B cell (primary cell): ENCODE results near the gene CBLB. TPM values are rescaled to one million over a fixed set of nuclear protein-coding genes. Genes with fewer than 3 reads are reported as not detected.

Source experiments
- ATAC-seq: fragments of 200-7000 bp; cut with Tn5 transposase; one replicate; pipeline ENCODE4 v1.10.0; 2021; ENCODE audit warnings: low read depth, mild to moderate bottlenecking, moderate number of reproducible peaks, moderate library complexity
- CTCF ChIA-PET: fragments of 350-600 bp; sonication (Branson Sonifier 250); formaldehyde crosslinking; loops from one replicate; lab custom pipeline; 2021; ENCODE audit warnings: antibody characterized with exemption, inconsistent platforms; lab: Charles Lee
- POLR2A ChIA-PET: fragments of 350-600 bp; sonication (Branson Sonifier 250); formaldehyde crosslinking; loops from one replicate; lab custom pipeline; 2021; ENCODE audit warnings: antibody characterized with exemption; lab: Charles Lee
- DNase-seq: peaks from one replicate; pipeline ENCODE4 v3.0.0; 2013
- H2AFZ ChIP-seq: 2 replicates; pipeline ENCODE4 v1.6.1; 2012; ENCODE audit warnings: mild to moderate bottlenecking, low read depth, low read length; ENCODE audit not compliant: insufficient read depth, poor library complexity, severe bottlenecking
- H3K27ac ChIP-seq, 2 donors: 1 replicate in 1 of 2; 2 replicates in 1 of 2; pipeline ENCODE4 v1.5.1; 2012 to 2013; ENCODE audit warnings: low read length in 2 of 2, mild to moderate bottlenecking in 2 of 2, moderate library complexity in 1 of 2
- H3K27me3 ChIP-seq, 4 experiments: fragments of 200-600 bp in 1 of 4; sonication (generic) in 1 of 4; replicated peaks in 1 of 4; 1 replicate in 2 of 4; 2 replicates in 2 of 4; pipeline versions ENCODE4 v1.6.1 to v1.7.0; 2013 to 2016; ENCODE audit warnings: low read length in 3 of 4, mild to moderate bottlenecking in 2 of 4, mixed read lengths in 1 of 4, moderate library complexity in 1 of 4; ENCODE audit not compliant: insufficient read depth in 4 of 4, control insufficient read depth in 3 of 4; ENCODE audit errors: control extremely low read depth in 1 of 4
- H3K36me3 ChIP-seq, 2 experiments: replicated peaks in 1 of 2; 1 replicate in 1 of 2; 2 replicates in 1 of 2; pipeline versions ENCODE4 v1.6.1 to v1.7.1; 2013; ENCODE audit warnings: low read length in 1 of 2; ENCODE audit not compliant: insufficient read depth in 2 of 2, control insufficient read depth in 1 of 2; ENCODE audit errors: control extremely low read depth in 1 of 2, extremely low read depth in 1 of 2
- H3K4me1 ChIP-seq, 2 donors: fragments of 200-600 bp in 1 of 2; sonication (generic) in 1 of 2; 1 replicate in 1 of 2; 2 replicates in 1 of 2; pipeline versions ENCODE4 v1.5.1 to v1.6.1; 2013 to 2017; ENCODE audit warnings: low read length in 2 of 2; ENCODE audit not compliant: control insufficient read depth in 2 of 2, insufficient read depth in 2 of 2
- H3K4me2 ChIP-seq: replicated peaks from 2 replicates; pipeline ENCODE3; 2012; ENCODE audit warnings: mild to moderate bottlenecking, low read depth, low read length; ENCODE audit not compliant: poor library complexity, severe bottlenecking
- H3K4me3 ChIP-seq, 5 experiments: fragments of 200-600 bp in 1 of 5; sonication (generic) in 1 of 5; 1 replicate in 3 of 5; 2 replicates in 2 of 5; pipeline versions ENCODE4 v1.5.1 to v1.7.0; 2011 to 2016; ENCODE audit warnings: low read length in 4 of 5, mild to moderate bottlenecking in 4 of 5, low read depth in 2 of 5, control low read depth in 1 of 5, moderate library complexity in 1 of 5; ENCODE audit not compliant: insufficient read depth in 1 of 5; ENCODE audit errors: control extremely low read depth in 1 of 5, extremely low read depth in 1 of 5
- H3K79me2 ChIP-seq: fragments of 200-600 bp; sonication (generic); one replicate; pipeline ENCODE4 v1.6.0; 2016; ENCODE audit warnings: low read length; ENCODE audit not compliant: control insufficient read depth, insufficient read depth
- H3K9ac ChIP-seq: fragments of 200-600 bp; sonication (generic); 2 replicates; pipeline ENCODE4 v1.6.1; 2017; ENCODE audit warnings: mild to moderate bottlenecking, low read length, moderate library complexity
- H3K9me3 ChIP-seq, 3 donors: one replicate each; pipeline versions ENCODE4 v1.6.1 to v1.7.1; 2013; ENCODE audit warnings: low read length in 2 of 3; ENCODE audit not compliant: control insufficient read depth in 2 of 3, insufficient read depth in 1 of 3; ENCODE audit errors: control extremely low read depth in 1 of 3
- H4K20me1 ChIP-seq: 2 replicates; pipeline ENCODE4 v1.6.0; 2012; ENCODE audit warnings: mild to moderate bottlenecking, low read length; ENCODE audit not compliant: insufficient read depth, control insufficient read depth, poor library complexity, severe bottlenecking
- H3K27ac Mint-ChIP-seq: one replicate; pipeline ENCODE4 v1.8.0; 2021; ENCODE audit warnings: mixed read lengths
- H3K27me3 Mint-ChIP-seq: one replicate; pipeline ENCODE4 v1.8.0; 2021; ENCODE audit warnings: mixed read lengths
- H3K4me1 Mint-ChIP-seq: one replicate; pipeline ENCODE4 v1.8.0; 2021; ENCODE audit warnings: mixed read lengths
- H3K4me3 Mint-ChIP-seq: one replicate; pipeline ENCODE4 v1.8.0; 2021; ENCODE audit warnings: mixed read lengths
- H3K9me3 Mint-ChIP-seq: one replicate; pipeline ENCODE4 v1.8.0; 2022; ENCODE audit warnings: mixed read lengths; ENCODE audit not compliant: insufficient read depth
- EZH2 ChIP-seq: IDR thresholded peaks from 2 replicates; pipeline ENCODE4 v1.6.1; 2012; ENCODE audit warnings: borderline replicate concordance, low read depth, mild to moderate bottlenecking, moderate library complexity, low read length; ENCODE audit not compliant: insufficient read depth, poor library complexity, severe bottlenecking
- WGBS: methylation state at CpG from one replicate; pipeline ENCODE4 v1.1.5; 2013; ENCODE audit warnings: missing lambda C conversion rate; ENCODE audit not compliant: insufficient coverage; 5-methylcytosine and 5-hydroxymethylcytosine counted together
- intact Hi-C: fragments of 100-400 bp; cut with micrococcal nuclease; formaldehyde crosslinking; loops from one replicate; pipeline ENCODE4 v1.10.0; 2022
- polyA plus RNA-seq: library from polyadenylated mRNA; depleted of rRNA; stranded (reverse); fragments of >200 nt; gene quantifications from 2 replicates; pipeline ENCODE4 v1.2.3, GENCODE V29; 2012
- total RNA-seq, 2 donors: library from RNA; stranded (reverse); fragments of 120-200 nt in 1 of 2; gene quantifications; 1 replicate in 1 of 2; 2 replicates in 1 of 2; pipeline versions ENCODE4 v1.2.3 to v1.2.4, GENCODE V29; 2013 to 2022
- TF ChIP-seq, protein P1 (sequence below): fragments of 200-600 bp; IDR thresholded peaks from one replicate; pipeline ENCODE4 v1.8.0; 2022; ENCODE audit warnings: antibody characterized with exemption, mild to moderate bottlenecking

CBLB gene
- total and polyA plus RNA-seq, 2 donors (not counting 1 experiment from before 2014, with no cell fraction given) = 19.0 to 135 TPM

DNA sequence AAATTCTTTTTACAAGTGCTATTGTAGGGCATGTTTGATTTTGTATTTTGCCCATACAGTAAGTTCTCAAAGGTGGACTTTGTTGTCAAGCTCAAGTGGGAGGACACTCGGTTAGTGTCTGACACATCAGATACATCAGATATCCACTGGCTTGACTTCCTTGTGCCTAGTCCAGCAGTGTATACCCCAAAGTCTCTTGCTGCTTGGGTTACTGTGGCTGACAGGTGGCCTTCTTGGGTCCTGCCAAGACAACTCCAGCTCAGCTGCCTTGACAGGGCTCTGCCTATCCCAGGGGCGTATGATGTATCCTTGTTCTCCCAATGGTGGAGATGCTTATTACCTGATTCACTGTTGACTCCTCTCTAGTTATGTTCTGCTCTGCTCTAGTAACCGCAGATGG, 214.9 kb downstream of the CBLB start:
- no peaks in the 10 kb centered on the region for H3K27me3 Mint-ChIP-seq
- H3K27ac ChIP-seq = no peak overlapping the region
- H3K4me2 ChIP-seq = no peak overlapping the region
- H2AFZ ChIP-seq = no peak overlapping the region
- no peaks in the 10 kb centered on the region for H3K27me3 ChIP-seq
- POLR2A ChIA-PET = no interaction called here
- WGBS = 100% methylated on average over 2 of the region's 3 CpGs
- ATAC-seq (no peak), DNase-seq (no peak)
- CTCF ChIA-PET = no interaction called here
- peaks cover 0 to 3% of the 10 kb centered on the region in 2 donors for H3K4me1 ChIP-seq
- no peaks in the 10 kb centered on the region for H4K20me1 ChIP-seq
- no peak overlapping the region for H3K4me3 ChIP-seq
- no peak overlapping the region for H3K27ac Mint-ChIP-seq
- no peak overlapping the region for H3K9ac ChIP-seq
- no peaks in the 10 kb centered on the region for H3K79me2 ChIP-seq
- H3K9me3 ChIP-seq = no peaks in the 10 kb centered on the region
- H3K36me3 ChIP-seq = peaks cover 5 to 12% of the 10 kb centered on the region in 2 experiments
- intact Hi-C loops = no loop called here
- peaks cover 22% of the 10 kb centered on the region for H3K4me1 Mint-ChIP-seq
- no peaks in the 10 kb centered on the region for H3K9me3 Mint-ChIP-seq
- TF ChIP-seq EZH2 = no peak
- TF ChIP-seq, protein P1, sequence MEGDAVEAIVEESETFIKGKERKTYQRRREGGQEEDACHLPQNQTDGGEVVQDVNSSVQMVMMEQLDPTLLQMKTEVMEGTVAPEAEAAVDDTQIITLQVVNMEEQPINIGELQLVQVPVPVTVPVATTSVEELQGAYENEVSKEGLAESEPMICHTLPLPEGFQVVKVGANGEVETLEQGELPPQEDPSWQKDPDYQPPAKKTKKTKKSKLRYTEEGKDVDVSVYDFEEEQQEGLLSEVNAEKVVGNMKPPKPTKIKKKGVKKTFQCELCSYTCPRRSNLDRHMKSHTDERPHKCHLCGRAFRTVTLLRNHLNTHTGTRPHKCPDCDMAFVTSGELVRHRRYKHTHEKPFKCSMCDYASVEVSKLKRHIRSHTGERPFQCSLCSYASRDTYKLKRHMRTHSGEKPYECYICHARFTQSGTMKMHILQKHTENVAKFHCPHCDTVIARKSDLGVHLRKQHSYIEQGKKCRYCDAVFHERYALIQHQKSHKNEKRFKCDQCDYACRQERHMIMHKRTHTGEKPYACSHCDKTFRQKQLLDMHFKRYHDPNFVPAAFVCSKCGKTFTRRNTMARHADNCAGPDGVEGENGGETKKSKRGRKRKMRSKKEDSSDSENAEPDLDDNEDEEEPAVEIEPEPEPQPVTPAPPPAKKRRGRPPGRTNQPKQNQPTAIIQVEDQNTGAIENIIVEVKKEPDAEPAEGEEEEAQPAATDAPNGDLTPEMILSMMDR = no peak
- H3K4me3 Mint-ChIP-seq = no peak overlapping the region

DNA sequence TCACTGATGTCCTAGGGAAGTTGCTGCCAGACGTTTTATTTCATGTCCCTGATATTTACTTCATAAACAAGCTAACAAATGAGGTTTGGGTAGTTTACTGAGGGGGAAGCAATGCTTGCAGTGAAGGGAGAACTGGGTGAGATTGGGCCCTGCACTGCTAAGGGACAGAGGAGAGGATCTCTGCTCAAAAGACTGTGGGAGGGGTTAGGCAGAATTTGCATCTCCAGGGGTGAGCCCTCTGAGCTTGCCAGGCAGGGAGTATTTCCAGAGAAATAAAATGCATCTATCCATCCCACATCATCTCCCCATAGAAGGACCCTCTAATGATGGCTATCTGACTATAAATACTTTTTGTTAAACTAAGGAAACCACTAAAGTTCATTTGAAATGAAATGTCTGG, 215.6 kb downstream of the CBLB start:
- H3K9ac ChIP-seq = no peak overlapping the region
- intact Hi-C loops = no loop called here
- ATAC-seq = no peak
- H3K36me3 ChIP-seq = peaks cover 2 to 8% of the 10 kb centered on the region in 2 experiments
- H3K27ac Mint-ChIP-seq = no peak overlapping the region
- H3K4me3 ChIP-seq = no peak overlapping the region
- no peaks in the 10 kb centered on the region for H3K9me3 ChIP-seq
- ChIA-PET CTCF (no interaction called here), POLR2A (no interaction called here)
- no peak overlapping the region for H3K4me2 ChIP-seq
- H3K27ac ChIP-seq = no peak overlapping the region
- DNase-seq = no peak
- peaks cover 0 to 3% of the 10 kb centered on the region in 2 donors for H3K4me1 ChIP-seq
- no peak overlapping the region for H3K4me3 Mint-ChIP-seq
- TF ChIP-seq, protein P1 = no peak
- TF ChIP-seq EZH2 = no peak
- H3K4me1 Mint-ChIP-seq = peaks cover 18% of the 10 kb centered on the region
- H3K27me3 ChIP-seq = no peaks in the 10 kb centered on the region
- H2AFZ ChIP-seq = no peak overlapping the region
- no peaks in the 10 kb centered on the region for H4K20me1 ChIP-seq
- no CpG with 5 or more reads among the region's 1 CpG for WGBS
- no peaks in the 10 kb centered on the region for H3K79me2 ChIP-seq
- H3K9me3 Mint-ChIP-seq = no peaks in the 10 kb centered on the region
- no peaks in the 10 kb centered on the region for H3K27me3 Mint-ChIP-seq
